Activated CD4-positive, alpha-beta T cell treated with anti-CD3 and anti-CD28 coated beads, Interleukin-2, amount 10 ng/mL, durations not matched to agents 24 days and 14 days (primary cell): ENCODE measurements around the gene PGGT1B. TPM values are rescaled to one million over a fixed set of nuclear protein-coding genes. Genes with fewer than 3 reads are reported as not detected.
A peak's percentile ranks its signal among the peaks of the same experiment; 100 is the strongest.

ENCODE experiments used
- DNase-seq: peaks from one replicate; pipeline ENCODE4 v3.0.0; 2022
- H3K27ac Mint-ChIP-seq: one replicate; pipeline ENCODE4 v1.8.0; 2022; ENCODE audit warnings: mild to moderate bottlenecking, mixed read lengths
- H3K27me3 Mint-ChIP-seq: one replicate; pipeline ENCODE4 v1.8.0; 2022; ENCODE audit warnings: mixed read lengths
- H3K36me3 Mint-ChIP-seq: one replicate; pipeline ENCODE4 v1.8.0; 2022; ENCODE audit warnings: low read depth, mild to moderate bottlenecking, mixed read lengths
- H3K4me1 Mint-ChIP-seq: one replicate; pipeline ENCODE4 v1.8.0; 2021; ENCODE audit warnings: mixed read lengths
- H3K4me3 Mint-ChIP-seq: one replicate; pipeline ENCODE4 v1.8.0; 2022; ENCODE audit warnings: mild to moderate bottlenecking, moderate library complexity, mixed read lengths
- H3K9me3 Mint-ChIP-seq: one replicate; pipeline ENCODE4 v1.8.0; 2021; ENCODE audit warnings: mixed read lengths
- intact Hi-C: fragments of 100-400 bp; cut with micrococcal nuclease; formaldehyde crosslinking; loops from one replicate; pipeline ENCODE4 v1.15.1; 2023
- total RNA-seq: library from RNA; stranded (reverse); gene quantifications from 2 replicates; pipeline ENCODE4 v1.2.3, GENCODE V29; 2022

Gene PGGT1B
- total RNA-seq, 1 donor from 2014 or later = 42.0 TPM

- intact Hi-C loops = no loop called here
- Mint-ChIP-seq H3K27ac (no peak overlapping the region), H3K27me3 (peaks cover 18% of the 10 kb centered on the region), H3K36me3 (no peaks in the 10 kb centered on the region), H3K4me3 (no peak overlapping the region), H3K9me3 (no peaks in the 10 kb centered on the region), H3K4me1 (no peaks in the 10 kb centered on the region)
- no peak for DNase-seq
These were observed 72.8 kb downstream of the PGGT1B start for GRCh38 chr5:115189866-115190265.

GRCh38 chr5:115186794-115187193, 75.9 kb downstream of the PGGT1B start:
- Mint-ChIP-seq H3K4me1 (peaks cover 3% of the 10 kb centered on the region), H3K27me3 (peaks cover 33% of the 10 kb centered on the region), H3K27ac (no peak overlapping the region), H3K4me3 (no peak overlapping the region), H3K9me3 (no peaks in the 10 kb centered on the region), H3K36me3 (no peaks in the 10 kb centered on the region)
- intact Hi-C loops = no loop called here
- no peak for DNase-seq

GRCh38 chr5:115184770-115185169, 77.9 kb downstream of the PGGT1B start:
- Mint-ChIP-seq H3K9me3 (no peaks in the 10 kb centered on the region), H3K4me1 (peaks cover 7% of the 10 kb centered on the region), H3K27me3 (peaks cover 52% of the 10 kb centered on the region), H3K4me3 (no peak overlapping the region), H3K27ac (no peak overlapping the region), H3K36me3 (no peaks in the 10 kb centered on the region)
- intact Hi-C loops = loop anchor here (5.0 kb wide), 1 partner anchor 1388 kb away; the partner anchor contains the start of gene SEMA6A
- DNase-seq = no peak

- H3K9me3 Mint-ChIP-seq = no peaks in the 10 kb centered on the region
- no peak overlapping the region for H3K4me3 Mint-ChIP-seq
- H3K27me3 Mint-ChIP-seq = peaks cover 71% of the 10 kb centered on the region
- no peak overlapping the region for H3K27ac Mint-ChIP-seq
- peaks cover 7% of the 10 kb centered on the region for H3K4me1 Mint-ChIP-seq
- H3K36me3 Mint-ChIP-seq = no peaks in the 10 kb centered on the region
- no peak for DNase-seq
- intact Hi-C loops = loop anchor here (2.0 to 5.0 kb wide), 2 partner anchors 27 to 1391 kb away; partner anchors contain the start of gene SEMA6A
These were observed 80.9 kb downstream of the PGGT1B start for GRCh38 chr5:115181757-115182156.

- H3K4me1 Mint-ChIP-seq = peaks cover 7% of the 10 kb centered on the region
- intact Hi-C loops = loop anchor here (1.0 to 5.0 kb wide), 3 partner anchors 10 to 1392 kb away; partner anchors contain the start of gene SEMA6A
- no peaks in the 10 kb centered on the region for H3K9me3 Mint-ChIP-seq
- H3K27me3 Mint-ChIP-seq = peaks cover 73% of the 10 kb centered on the region
- peak; percentile 80 for DNase-seq
- no peak overlapping the region for H3K27ac Mint-ChIP-seq
- peak overlapping the region; percentile 90 for H3K4me3 Mint-ChIP-seq
- H3K36me3 Mint-ChIP-seq = no peaks in the 10 kb centered on the region
These were observed 82.4 kb downstream of the PGGT1B start for GRCh38 chr5:115180165-115180709.

GRCh38 chr5:115179394-115180164, 83.1 kb downstream of the PGGT1B start:
- H3K9me3 Mint-ChIP-seq = no peaks in the 10 kb centered on the region
- DNase-seq = no peak
- no peak overlapping the region for H3K27ac Mint-ChIP-seq
- H3K27me3 Mint-ChIP-seq = peaks cover 75% of the 10 kb centered on the region
- intact Hi-C loops = loop anchor here (1.0 to 10.0 kb wide), 6 partner anchors 9 to 1393 kb away; partner anchors contain the start of genes AP3S1, ATG12, CDO1 and FEM1C
- H3K36me3 Mint-ChIP-seq = no peaks in the 10 kb centered on the region
- peak overlapping the region; percentile 90 for H3K4me3 Mint-ChIP-seq
- peaks cover 5% of the 10 kb centered on the region for H3K4me1 Mint-ChIP-seq

GRCh38 chr5:115179030-115179393, 83.7 kb downstream of the PGGT1B start:
- peak overlapping the region; percentile 90 for H3K4me3 Mint-ChIP-seq
- H3K27me3 Mint-ChIP-seq = peaks cover 77% of the 10 kb centered on the region
- H3K4me1 Mint-ChIP-seq = peaks cover 5% of the 10 kb centered on the region
- no peaks in the 10 kb centered on the region for H3K36me3 Mint-ChIP-seq
- DNase-seq = no peak
- H3K27ac Mint-ChIP-seq = no peak overlapping the region
- intact Hi-C loops = loop anchor here (10.0 kb wide), 3 partner anchors 366 to 666 kb away; partner anchors contain the start of genes AP3S1, ATG12, CDO1 and FEM1C
- no peaks in the 10 kb centered on the region for H3K9me3 Mint-ChIP-seq

GRCh38 chr5:115170929-115171510, 91.7 kb downstream of the PGGT1B start:
- peak overlapping the region; percentile 77 for H3K4me3 Mint-ChIP-seq
- H3K4me1 Mint-ChIP-seq = peaks cover 14% of the 10 kb centered on the region
- peaks cover 70% of the 10 kb centered on the region for H3K27me3 Mint-ChIP-seq
- intact Hi-C loops = loop anchor here (1.0 to 10.0 kb wide), 8 partner anchors 9 to 674 kb away; partner anchors contain the start of genes AP3S1, ATG12, CCDC112 and CDO1
- H3K27ac Mint-ChIP-seq = no peak overlapping the region
- no peak for DNase-seq
- peaks cover 5% of the 10 kb centered on the region for H3K36me3 Mint-ChIP-seq
- peaks cover 7% of the 10 kb centered on the region for H3K9me3 Mint-ChIP-seq

- Mint-ChIP-seq H3K4me3 (peak overlapping the region; percentile 86), H3K9me3 (peaks cover 10% of the 10 kb centered on the region), H3K36me3 (peaks cover 5% of the 10 kb centered on the region), H3K27ac (no peak overlapping the region), H3K4me1 (peaks cover 14% of the 10 kb centered on the region), H3K27me3 (peaks cover 69% of the 10 kb centered on the region)
- intact Hi-C loops = loop anchor here (1.0 to 10.0 kb wide), 8 partner anchors 10 to 674 kb away; partner anchors contain the start of genes AP3S1, ATG12, CCDC112 and CDO1
- DNase-seq = no peak
These were observed 92.3 kb downstream of the PGGT1B start for GRCh38 chr5:115170134-115170928.

- peak; percentile 98 for DNase-seq
- intact Hi-C loops = loop anchor here (1.0 to 10.0 kb wide), 8 partner anchors 11 to 675 kb away; partner anchors contain the start of genes AP3S1, ATG12, CCDC112 and CDO1
- peak within 1 kb of the TSS; percentile 75 for H3K27ac Mint-ChIP-seq
These were observed 93.1 kb downstream of the PGGT1B start, which contains the start of gene TRIM36 for GRCh38 chr5:115169487-115170133. TSS of gene TRIM36 (minus strand) at chr5:115169908. CDS start at chr5:115169634, 274 bp downstream.

GRCh38 chr5:115168829-115169486, 93.7 kb downstream of the PGGT1B start:
- Mint-ChIP-seq H3K27me3 (peaks cover 62% of the 10 kb centered on the region), H3K4me3 (peak overlapping the region; percentile 86), H3K4me1 (peaks cover 14% of the 10 kb centered on the region), H3K9me3 (peaks cover 17% of the 10 kb centered on the region), H3K36me3 (peaks cover 5% of the 10 kb centered on the region), H3K27ac (no peak overlapping the region)
- intact Hi-C loops = no loop called here
- DNase-seq = no peak

More at GRCh38 chr5:115169487-115170133, 93.1 kb downstream of the PGGT1B start, which contains the start of gene TRIM36:
- H3K36me3 Mint-ChIP-seq = peaks cover 5% of the 10 kb centered on the region
- H3K4me1 Mint-ChIP-seq = peaks cover 14% of the 10 kb centered on the region
- peaks cover 63% of the 10 kb centered on the region for H3K27me3 Mint-ChIP-seq
- H3K4me3 Mint-ChIP-seq = peak within 1 kb of the TSS; percentile 86
- peaks cover 16% of the 10 kb centered on the region for H3K9me3 Mint-ChIP-seq

- peaks cover 50% of the 10 kb centered on the region for H3K27me3 Mint-ChIP-seq
- H3K4me3 Mint-ChIP-seq = no peak overlapping the region
- H3K4me1 Mint-ChIP-seq = peaks cover 14% of the 10 kb centered on the region
- H3K27ac Mint-ChIP-seq = no peak overlapping the region
- H3K9me3 Mint-ChIP-seq = peaks cover 17% of the 10 kb centered on the region
- DNase-seq = no peak
- intact Hi-C loops = no loop called here
- peaks cover 5% of the 10 kb centered on the region for H3K36me3 Mint-ChIP-seq
These were observed 95.8 kb downstream of the PGGT1B start for GRCh38 chr5:115166744-115167393.
